ENCODE results near the gene TUBG2. TPM values are rescaled to one million over a fixed set of nuclear protein-coding genes. Genes with fewer than 3 reads are reported as not detected.
A peak's percentile ranks its signal among the peaks of the same experiment; 100 is the strongest.

The TUBG2 gene
- total RNA-seq, 1 donor from 2014 or later: 14.2 TPM

- TF ChIP-seq CTCF (conservative IDR thresholded peaks at IDR 0.05; ENCODE audit: low read depth, low read length): no peak
- no peak for DNase-seq (ENCODE audit: low read depth)
- no peak overlapping the region for H3K4me3 ChIP-seq (ENCODE audit: low read depth, low read length)
Measured at GRCh38 chr17:42670789-42671657, 11.9 kb downstream of the TUBG2 start.

- H3K4me3 ChIP-seq (ENCODE audit: low read depth, low read length): no peak overlapping the region
Measured at GRCh38 chr17:42672038-42672437, 13.0 kb downstream of the TUBG2 start.

GRCh38 chr17:42673266-42673884 is 14.3 kb downstream of the TUBG2 start:
- no peak overlapping the region for H3K4me3 ChIP-seq (ENCODE audit: low read depth, low read length)
- TF ChIP-seq CTCF (conservative IDR thresholded peaks at IDR 0.05; ENCODE audit: low read depth, low read length): no peak
- no peak for DNase-seq (ENCODE audit: low read depth)

More at GRCh38 chr17:42672038-42672437, 13.0 kb downstream of the TUBG2 start:
- no peak for TF ChIP-seq CTCF (conservative IDR thresholded peaks at IDR 0.05; ENCODE audit: low read depth, low read length)
- no peak for DNase-seq (ENCODE audit: low read depth)

GRCh38 chr17:42673885-42674754 is 15.0 kb downstream of the TUBG2 start:
- no peak for DNase-seq (ENCODE audit: low read depth)
- peak overlapping the region; percentile 96 for H3K4me3 ChIP-seq (ENCODE audit: low read depth, low read length)
- peak; percentile 48 for TF ChIP-seq CTCF (conservative IDR thresholded peaks at IDR 0.05; ENCODE audit: low read depth, low read length)

- no peak for DNase-seq (ENCODE audit: low read depth)
- peak overlapping the region; percentile 96 for H3K4me3 ChIP-seq (ENCODE audit: low read depth, low read length)
- no peak for TF ChIP-seq CTCF (conservative IDR thresholded peaks at IDR 0.05; ENCODE audit: low read depth, low read length)
Measured at GRCh38 chr17:42674755-42675347, 15.8 kb downstream of the TUBG2 start.

GRCh38 chr17:42675348-42675964 is 16.4 kb downstream of the TUBG2 start:
- no peak for DNase-seq (ENCODE audit: low read depth)
- TF ChIP-seq CTCF (conservative IDR thresholded peaks at IDR 0.05; ENCODE audit: low read depth, low read length): no peak
- peak overlapping the region; percentile 96 for H3K4me3 ChIP-seq (ENCODE audit: low read depth, low read length)

Data from epithelial cell of proximal tubule (primary cell).